K562 (cell line): ENCODE measurements around the gene TOMM40L. TPM values are rescaled to one million over a fixed set of nuclear protein-coding genes. Genes with fewer than 3 reads are reported as not detected.

ENCODE experiments used
- ATAC-seq: fragments of 200-7000 bp; cut with Tn5 transposase; 3 replicates; pipeline ENCODE4 v1.9.1; 2020; ENCODE audit warnings: moderate library complexity
- BruUV-seq: library from RNA; stranded (reverse); fragments of 400-500 nt; replicated peaks from 2 replicates; lab custom pipeline; 2021; lab: Mats Ljungman, UMichigan
- CTCF ChIA-PET: fragments of 300-600 bp; formaldehyde crosslinking; extraction: SDS; loops from one replicate; lab custom pipeline; 2021; ENCODE audit warnings: low intra/inter-chr PET ratio; lab: Yijun Ruan, JAX
- POLR2A ChIA-PET: fragments of 300-600, 350-650 bp; sonication (Branson Sonifier 250); formaldehyde crosslinking; extraction: SDS; loops from one replicate; lab custom pipeline; 2021; ENCODE audit warnings: antibody characterized with exemption, inconsistent platforms; lab: Yijun Ruan, JAX
- DNase-seq, 4 experiments: peaks; one replicate each; pipeline versions ENCODE4 v3.0.0 to v3.0.0-alpha.2; 2011 to 2018; ENCODE audit warnings: low spot score in 3 of 4, mixed read lengths in 3 of 4; ENCODE audit errors: extremely low read depth in 1 of 4
- FAIRE-seq: peaks from 2 replicates; lab custom pipeline; 2011; peaks lifted over from hg19 to GRCh38; lab: Jason Lieb, UNC
- H2AFZ ChIP-seq: 2 replicates; pipeline ENCODE4 v1.6.0; 2011; ENCODE audit warnings: low read depth, low read length, control low read depth, inconsistent platforms
- H3K27ac ChIP-seq: fragments of 200-600 bp; 3 replicates; pipeline ENCODE4 v1.8.0; 2011; ENCODE audit warnings: low read depth, mild to moderate bottlenecking, control low read depth, inconsistent platforms, low read length, moderate library complexity, mixed read lengths; ENCODE audit errors: extremely low read depth
- H3K27me3 ChIP-seq, 2 experiments: fragments of 300-600 bp in 1 of 2; 2 replicates in 1 of 2; 3 replicates in 1 of 2; pipeline versions ENCODE4 v1.6.0 to v1.8.0; 2011; ENCODE audit warnings: inconsistent platforms in 2 of 2, low read length in 2 of 2, mild to moderate bottlenecking in 1 of 2, mixed read lengths in 1 of 2, moderate library complexity in 1 of 2; ENCODE audit not compliant: control insufficient read depth in 2 of 2, insufficient read depth in 2 of 2
- H3K36me3 ChIP-seq: fragments of 300-600 bp; 3 replicates; pipeline ENCODE4 v1.8.0; 2011; ENCODE audit warnings: mild to moderate bottlenecking, low read length, inconsistent platforms; ENCODE audit not compliant: control insufficient read depth, insufficient read depth
- H3K4me1 ChIP-seq, 2 experiments: fragments of 200-600 bp in 1 of 2; replicated peaks in 1 of 2; 2 replicates in 1 of 2; 3 replicates in 1 of 2; pipeline versions ENCODE4 v1.5.1 to v1.8.0; 2011; ENCODE audit warnings: inconsistent platforms in 2 of 2, low read length in 2 of 2, mild to moderate bottlenecking in 1 of 2, mixed read lengths in 1 of 2, moderate library complexity in 1 of 2; ENCODE audit not compliant: control insufficient read depth in 2 of 2, insufficient read depth in 2 of 2
- H3K4me2 ChIP-seq: 2 replicates; pipeline ENCODE4 v1.6.1; 2011; ENCODE audit warnings: low read length, control low read depth, inconsistent platforms, mixed read lengths; ENCODE audit not compliant: insufficient read depth
- H3K4me3 ChIP-seq: fragments of 200-600 bp; sonication (generic), shearing (Covaris generic); 2 replicates; pipeline ENCODE4 v1.5.1; 2016; ENCODE audit warnings: control low read depth, inconsistent platforms
- H3K79me2 ChIP-seq: fragments of 200-600 bp; 3 replicates; pipeline ENCODE4 v1.8.0; 2011; ENCODE audit warnings: low read length, inconsistent platforms; ENCODE audit not compliant: control insufficient read depth, insufficient read depth
- H3K9ac ChIP-seq, 2 experiments: 2 replicates each; pipeline versions ENCODE4 v1.6.0 to v1.6.1; 2011; ENCODE audit warnings: low read depth in 2 of 2, low read length in 2 of 2, control low read depth in 1 of 2, inconsistent platforms in 1 of 2, mild to moderate bottlenecking in 1 of 2, mixed read lengths in 1 of 2; ENCODE audit not compliant: insufficient read depth in 1 of 2
- H3K9me1 ChIP-seq: one replicate; pipeline ENCODE4 v1.6.0; 2011; ENCODE audit warnings: inconsistent platforms, mild to moderate bottlenecking, low read length, moderate library complexity; ENCODE audit not compliant: control insufficient read depth, insufficient read depth
- H3K9me3 ChIP-seq: replicated peaks from 2 replicates; pipeline ENCODE4 v1.5.1; 2011; ENCODE audit warnings: low read depth, low read length, inconsistent platforms; ENCODE audit not compliant: control insufficient read depth, insufficient read depth
- H4K20me1 ChIP-seq: replicated peaks from 2 replicates; pipeline ENCODE4 v1.6.1; 2011; ENCODE audit warnings: low read length, inconsistent platforms, mixed read lengths; ENCODE audit not compliant: control insufficient read depth, insufficient read depth
- CREM ChIP-seq: IDR thresholded peaks from 2 replicates; pipeline ENCODE4 v1.6.1; 2014; ENCODE audit warnings: antibody characterized with exemption, low read depth
- HCFC1 ChIP-seq: IDR thresholded peaks from 2 replicates; pipeline ENCODE4 v1.6.1; 2012; ENCODE audit warnings: low read depth, low read length, improper control_type of control experiment
- KAT2B ChIP-seq: IDR thresholded peaks from one replicate; pipeline ENCODE4 v1.6.1; 2012; ENCODE audit warnings: low read depth, mild to moderate bottlenecking, control low read depth, inconsistent platforms, low read length, moderate library complexity
- MECOM ChIP-seq: fragments of 250-450 bp; sonication (Bioruptor Pico); IDR thresholded peaks from 2 replicates; pipeline ENCODE4 v1.8.0; 2022; ENCODE audit warnings: inconsistent platforms
- NCOA4 ChIP-seq: fragments of 450-650 bp; IDR thresholded peaks from 2 replicates; pipeline ENCODE4 v1.6.1; 2018; ENCODE audit warnings: mild to moderate bottlenecking; ENCODE audit not compliant: partially characterized antibody
- NR3C1 ChIP-seq: sonication (generic); formaldehyde crosslinking; IDR thresholded peaks from 2 replicates; pipeline ENCODE4 v1.8.1; 2022; ENCODE audit warnings: missing genetic modification reagents
- POLR3A ChIP-seq: IDR thresholded peaks from 2 replicates; pipeline ENCODE4 v1.6.1; 2011; ENCODE audit warnings: borderline replicate concordance, mild to moderate bottlenecking, moderate library complexity; ENCODE audit not compliant: insufficient read length, insufficient read depth; ENCODE audit errors: extremely low read depth
- ZBTB1 ChIP-seq: sonication (generic); formaldehyde crosslinking; IDR thresholded peaks from 2 replicates; pipeline ENCODE4 v1.8.1; 2023; ENCODE audit warnings: missing genetic modification reagents, low read depth, mild to moderate bottlenecking, borderline replicate concordance
- WGBS: fragments of 100-300 bp; shearing (Covaris generic); methylation state at CpG from one replicate; pipeline ENCODE4 v1.1.6; 2016; ENCODE audit warnings: low coverage, mixed read lengths; ENCODE audit not compliant: insufficient coverage; ENCODE audit errors: missing lambda C conversion rate; 5-methylcytosine and 5-hydroxymethylcytosine counted together
- in situ Hi-C: fragments of 300-500 bp; cut with MboI; formaldehyde crosslinking; loops from 4 replicates; pipeline ENCODE4 v1.15.0; 2018; ENCODE audit warnings: inconsistent platforms, mixed read lengths
- intact Hi-C: fragments of 100-400 bp; cut with micrococcal nuclease; formaldehyde crosslinking; loops from 2 replicates; pipeline ENCODE4 v1.14.2; 2022
- polyA plus RNA-seq, 8 experiments: library from polyadenylated mRNA; depleted of rRNA in 4 of 8; stranded (reverse) in 5 of 8; unstranded in 3 of 8; fragments of >200 nt; fragmentation: Nextera tagmentation in 2 of 8; fragmentation: Illumina TruSeq in 1 of 8; extraction: Ambion mirVana in 2 of 8; extraction: Trizol in 1 of 8; gene quantifications; 2 replicates each; pipeline versions ENCODE4 v1.2.1 to v1.2.3, GENCODE V29; 2011 to 2014; ENCODE audit warnings: inconsistent platforms in 1 of 8, missing spikeins in 1 of 8
- total RNA-seq, 7 experiments: library from RNA; depleted of rRNA in 6 of 7; stranded (reverse); fragments of >200 nt in 6 of 7; fragmentation: Illumina TruSeq in 2 of 7; extraction: Trizol in 2 of 7; gene quantifications; 2 replicates each; pipeline versions ENCODE4 v1.2.1 to v1.2.3, GENCODE V29; 2011 to 2021; ENCODE audit warnings: low replicate concordance in 1 of 7
- TF ChIP-seq, protein P1 (sequence below), 2 experiments: fragments of 450-650 bp; IDR thresholded peaks; 2 replicates each; pipeline ENCODE4 v1.6.1; 2018; ENCODE audit warnings: mild to moderate bottlenecking in 2 of 2, low read depth in 1 of 2; ENCODE audit not compliant: partially characterized antibody in 2 of 2
- TF ChIP-seq, protein P2 (sequence below): fragments of 250-450 bp; sonication (Bioruptor Pico); IDR thresholded peaks from 2 replicates; pipeline ENCODE4 v1.8.0; 2022; ENCODE audit warnings: inconsistent platforms, mild to moderate bottlenecking, moderate library complexity, borderline replicate concordance
- TF ChIP-seq, protein P3 (sequence below): sonication (generic); formaldehyde crosslinking; IDR thresholded peaks from 2 replicates; pipeline ENCODE4 v1.8.0; 2022; ENCODE audit warnings: missing genetic modification reagents, mild to moderate bottlenecking, borderline replicate concordance

TOMM40L gene
- total and polyA plus RNA-seq, 9 of the 15 experiments (the other 6 are each of a cell fraction or from before 2014, with no cell fraction given) = 9.6 to 33.6 (median 25.2) TPM

DNA sequence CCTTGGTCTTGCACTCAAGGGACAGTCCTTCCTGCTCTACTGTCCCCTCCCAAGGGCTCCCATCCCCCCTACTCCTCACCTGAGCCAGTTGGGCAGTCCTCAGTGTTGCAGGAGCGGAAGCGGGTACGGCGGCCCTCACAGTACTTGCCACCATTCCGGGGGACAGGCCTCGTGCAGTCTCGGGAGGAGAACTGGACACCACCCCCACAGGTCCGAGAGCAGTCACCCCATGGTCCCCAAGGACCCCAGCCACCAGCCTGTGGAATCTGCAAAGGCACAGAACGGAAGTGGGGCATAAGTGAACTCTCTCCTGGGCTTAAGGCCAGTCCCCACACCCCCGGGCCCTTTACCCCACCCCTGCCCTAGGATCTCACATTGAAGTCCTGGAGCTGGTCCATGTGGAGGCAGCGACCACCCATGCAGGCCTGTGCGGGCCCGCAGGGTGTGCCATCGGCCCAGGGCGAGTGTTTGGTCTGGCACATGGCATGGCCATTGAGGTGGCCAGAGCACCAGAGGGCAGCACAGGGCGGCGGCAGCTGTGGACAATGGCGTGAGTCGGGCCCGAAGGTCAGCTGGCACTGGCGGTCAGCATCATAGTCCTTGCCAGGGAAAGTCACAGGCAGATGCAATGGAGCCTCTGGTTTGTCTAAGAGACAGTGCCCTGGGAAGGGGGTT, 32.2 kb upstream of the TOMM40L start (continued):
- TF ChIP-seq, protein P1, sequence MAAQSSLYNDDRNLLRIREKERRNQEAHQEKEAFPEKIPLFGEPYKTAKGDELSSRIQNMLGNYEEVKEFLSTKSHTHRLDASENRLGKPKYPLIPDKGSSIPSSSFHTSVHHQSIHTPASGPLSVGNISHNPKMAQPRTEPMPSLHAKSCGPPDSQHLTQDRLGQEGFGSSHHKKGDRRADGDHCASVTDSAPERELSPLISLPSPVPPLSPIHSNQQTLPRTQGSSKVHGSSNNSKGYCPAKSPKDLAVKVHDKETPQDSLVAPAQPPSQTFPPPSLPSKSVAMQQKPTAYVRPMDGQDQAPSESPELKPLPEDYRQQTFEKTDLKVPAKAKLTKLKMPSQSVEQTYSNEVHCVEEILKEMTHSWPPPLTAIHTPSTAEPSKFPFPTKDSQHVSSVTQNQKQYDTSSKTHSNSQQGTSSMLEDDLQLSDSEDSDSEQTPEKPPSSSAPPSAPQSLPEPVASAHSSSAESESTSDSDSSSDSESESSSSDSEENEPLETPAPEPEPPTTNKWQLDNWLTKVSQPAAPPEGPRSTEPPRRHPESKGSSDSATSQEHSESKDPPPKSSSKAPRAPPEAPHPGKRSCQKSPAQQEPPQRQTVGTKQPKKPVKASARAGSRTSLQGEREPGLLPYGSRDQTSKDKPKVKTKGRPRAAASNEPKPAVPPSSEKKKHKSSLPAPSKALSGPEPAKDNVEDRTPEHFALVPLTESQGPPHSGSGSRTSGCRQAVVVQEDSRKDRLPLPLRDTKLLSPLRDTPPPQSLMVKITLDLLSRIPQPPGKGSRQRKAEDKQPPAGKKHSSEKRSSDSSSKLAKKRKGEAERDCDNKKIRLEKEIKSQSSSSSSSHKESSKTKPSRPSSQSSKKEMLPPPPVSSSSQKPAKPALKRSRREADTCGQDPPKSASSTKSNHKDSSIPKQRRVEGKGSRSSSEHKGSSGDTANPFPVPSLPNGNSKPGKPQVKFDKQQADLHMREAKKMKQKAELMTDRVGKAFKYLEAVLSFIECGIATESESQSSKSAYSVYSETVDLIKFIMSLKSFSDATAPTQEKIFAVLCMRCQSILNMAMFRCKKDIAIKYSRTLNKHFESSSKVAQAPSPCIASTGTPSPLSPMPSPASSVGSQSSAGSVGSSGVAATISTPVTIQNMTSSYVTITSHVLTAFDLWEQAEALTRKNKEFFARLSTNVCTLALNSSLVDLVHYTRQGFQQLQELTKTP (IDR thresholded peaks at IDR 0.05; ENCODE audit: low read depth in 1 of 2, partially characterized antibody in 2 of 2) = no peak

DNA sequence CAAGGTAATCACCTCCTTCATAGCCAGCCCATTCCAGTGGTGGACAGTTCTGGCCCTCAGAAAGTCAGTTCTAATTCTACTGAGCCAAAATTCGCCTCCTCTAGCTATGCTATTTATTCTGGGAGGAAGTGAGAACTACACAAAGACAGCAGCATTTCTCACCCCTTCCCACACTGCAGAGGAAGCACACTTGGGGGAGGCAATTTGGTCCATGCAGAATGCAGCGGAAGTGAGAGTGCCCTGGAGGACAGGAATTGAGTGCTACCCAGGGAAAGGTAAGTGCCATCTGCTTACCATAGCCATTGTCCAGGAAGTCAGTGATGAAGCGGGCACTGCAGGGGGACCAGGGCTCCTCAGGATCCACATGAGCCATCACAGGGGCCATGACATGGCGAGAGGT, 30.7 kb upstream of the TOMM40L start:
- Histone ChIP-seq H3K79me2 (no peaks in the 10 kb centered on the region), H3K27me3 (no peaks in the 10 kb centered on the region), H4K20me1 (no peaks in the 10 kb centered on the region), H3K9me1 (no peaks in the 10 kb centered on the region), H2AFZ (no peak overlapping the region), H3K4me3 (no peak overlapping the region), H3K9me3 (no peaks in the 10 kb centered on the region), H3K9ac (no peak overlapping the region), H3K4me2 (no peak overlapping the region), H3K27ac (no peak overlapping the region), H3K4me1 (peaks cover 43 to 55% of the 10 kb centered on the region in 2 experiments), H3K36me3 (no peaks in the 10 kb centered on the region)
- BruUV-seq = no TSS peak
- DNase-seq (no peak), FAIRE-seq (no peak), ATAC-seq (no peak)
- ChIA-PET POLR2A (interaction anchor here (1.5 kb wide), 1 partner anchor 13 kb away, joined by 4 read pairs; no protein-coding TSS in a partner anchor), CTCF (no interaction called here)
- TF ChIP-seq KAT2B (no peak), HCFC1 (no peak), POLR3A (no peak), NCOA4 (no peak), NR3C1 (CRISPR knock-in tag) (no peak), ZBTB1 (CRISPR knock-in tag) (no peak), MECOM (CRISPR knock-in tag) (no peak), CREM (no peak)
- TF ChIP-seq, protein P2, sequence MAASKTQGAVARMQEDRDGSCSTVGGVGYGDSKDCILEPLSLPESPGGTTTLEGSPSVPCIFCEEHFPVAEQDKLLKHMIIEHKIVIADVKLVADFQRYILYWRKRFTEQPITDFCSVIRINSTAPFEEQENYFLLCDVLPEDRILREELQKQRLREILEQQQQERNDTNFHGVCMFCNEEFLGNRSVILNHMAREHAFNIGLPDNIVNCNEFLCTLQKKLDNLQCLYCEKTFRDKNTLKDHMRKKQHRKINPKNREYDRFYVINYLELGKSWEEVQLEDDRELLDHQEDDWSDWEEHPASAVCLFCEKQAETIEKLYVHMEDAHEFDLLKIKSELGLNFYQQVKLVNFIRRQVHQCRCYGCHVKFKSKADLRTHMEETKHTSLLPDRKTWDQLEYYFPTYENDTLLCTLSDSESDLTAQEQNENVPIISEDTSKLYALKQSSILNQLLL (CRISPR knock-in tag) = no peak
- TF ChIP-seq, protein P3, sequence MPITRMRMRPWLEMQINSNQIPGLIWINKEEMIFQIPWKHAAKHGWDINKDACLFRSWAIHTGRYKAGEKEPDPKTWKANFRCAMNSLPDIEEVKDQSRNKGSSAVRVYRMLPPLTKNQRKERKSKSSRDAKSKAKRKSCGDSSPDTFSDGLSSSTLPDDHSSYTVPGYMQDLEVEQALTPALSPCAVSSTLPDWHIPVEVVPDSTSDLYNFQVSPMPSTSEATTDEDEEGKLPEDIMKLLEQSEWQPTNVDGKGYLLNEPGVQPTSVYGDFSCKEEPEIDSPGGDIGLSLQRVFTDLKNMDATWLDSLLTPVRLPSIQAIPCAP (CRISPR knock-in tag) = no peak
- 66% methylated on average over 4 of the region's 4 CpGs for WGBS
- in situ Hi-C loops (no loop called here), intact Hi-C loops (no loop called here)
